HG03432 (cell line): Measurements from ENCODE around the gene MCC.
"Not testable (repeated sequence)": the region's sequence is repeated elsewhere in the genome, so short reads cannot be mapped to it uniquely, and the experiment has no call there.

ENCODE experiments used
- ATAC-seq: cut with Tn5 transposase; IDR thresholded peaks from one replicate; pipeline ENCODE4 v1.9.1; 2021; ENCODE audit warnings: mild to moderate bottlenecking, moderate library complexity; ENCODE audit not compliant: unreplicated experiment

MCC gene

GRCh38 chr5:113092683-113093082, 395.6 kb downstream of the MCC start:
- no peak for ATAC-seq

- no peak for ATAC-seq
Measured at GRCh38 chr5:113091622-113092021, 396.6 kb downstream of the MCC start.

- no peak for ATAC-seq
Measured at GRCh38 chr5:113090336-113091106, 397.7 kb downstream of the MCC start.

GRCh38 chr5:113089653-113090335, 398.5 kb downstream of the MCC start:
- ATAC-seq = no peak

GRCh38 chr5:113087976-113088514, 400.2 kb downstream of the MCC start:
- no peak for ATAC-seq

GRCh38 chr5:113085880-113086409, 402.3 kb downstream of the MCC start:
- no peak for ATAC-seq

- ATAC-seq = peak; percentile 38
Measured at GRCh38 chr5:113085084-113085414, 403.2 kb downstream of the MCC start.

GRCh38 chr5:113084402-113085083, 403.7 kb downstream of the MCC start:
- peak; percentile 80 for ATAC-seq

GRCh38 chr5:113083481-113083880, 404.8 kb downstream of the MCC start:
- ATAC-seq = no peak

- no peak for ATAC-seq
Measured at GRCh38 chr5:113082547-113082905, 405.7 kb downstream of the MCC start.

GRCh38 chr5:113081881-113082546, 406.2 kb downstream of the MCC start:
- no peak for ATAC-seq

GRCh38 chr5:113081091-113081839, 407.0 kb downstream of the MCC start:
- no peak for ATAC-seq

GRCh38 chr5:113076649-113077048, 411.6 kb downstream of the MCC start:
- ATAC-seq = not testable (repeated sequence)

- no peak for ATAC-seq
Measured at GRCh38 chr5:113075019-113075418, 413.2 kb downstream of the MCC start.

GRCh38 chr5:113073629-113074034, 414.6 kb downstream of the MCC start:
- not testable (repeated sequence) for ATAC-seq

GRCh38 chr5:113071401-113071800, 416.9 kb downstream of the MCC start:
- ATAC-seq = no peak

- no peak for ATAC-seq
Measured at GRCh38 chr5:113070901-113071300, 417.4 kb downstream of the MCC start.

GRCh38 chr5:113068559-113068958, 419.7 kb downstream of the MCC start:
- no peak for ATAC-seq

- no peak for ATAC-seq
Measured at GRCh38 chr5:113067635-113068344, 420.5 kb downstream of the MCC start.

- no peak for ATAC-seq
Measured at GRCh38 chr5:113065626-113066025, 422.6 kb downstream of the MCC start.
